ENCODE results near the gene OR4D1. TPM values are rescaled to one million over a fixed set of nuclear protein-coding genes. Genes with fewer than 3 reads are reported as not detected.

Gene OR4D1
- not detected in 2 replicates for total RNA-seq (2012; rRNA removed)
- not detected in 2 replicates for polyA plus RNA-seq (2012; rRNA removed)
- not detected in 2 replicates for polyA plus RNA-seq (2012; cell fraction: cytosol; rRNA removed)
- polyA plus RNA-seq (2012; cell fraction: nucleus; rRNA removed; ENCODE audit: low replicate concordance), result not detected in 2 replicates
- Bru-seq, nascent RNA, result not detected
- percentile 13 among the genes with signal in this experiment for BruChase-seq, experiment 1, labeled RNA remaining after a 6-hour chase
- percentile 10 among the genes with signal in this experiment for BruChase-seq, experiment 2, labeled RNA remaining after a 2-hour chase
- long read RNA-seq, result 0 reads

DNA sequence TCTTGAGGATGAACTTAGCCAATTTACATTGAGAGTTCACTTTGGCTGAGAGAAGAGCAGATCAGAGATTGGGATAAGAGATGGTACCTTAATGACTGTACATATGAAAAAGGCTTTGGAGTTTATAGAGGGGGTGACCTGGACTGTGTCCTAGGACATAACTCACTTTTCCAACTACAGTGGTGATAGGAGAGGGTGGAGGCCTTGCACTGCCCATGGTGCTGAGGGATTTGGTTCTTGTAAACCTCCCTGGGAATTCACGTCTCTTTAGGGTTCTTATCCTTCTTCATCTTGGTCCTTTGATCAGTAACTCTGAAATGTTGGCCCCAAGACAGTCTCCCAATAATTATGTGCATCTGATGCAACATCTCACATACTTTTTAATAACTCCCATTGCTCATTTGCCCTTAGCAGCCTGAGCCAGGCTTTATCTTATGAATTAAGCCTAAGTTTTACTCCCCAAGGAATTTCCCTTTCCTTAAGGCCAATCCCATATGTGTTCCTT lies at the start of gene OR4D1:
OR4D1 (plus strand) TSS at position 455 of the 505 bp plus-strand sequence. CDS start 6,770 bp downstream, outside the sequence.
- no peak within 1 kb of the TSS for H3K18ac ChIP-seq (ENCODE audit: low read depth, low read length)
- no peak within 1 kb of the TSS for H2BK20ac ChIP-seq (ENCODE audit: low read depth, low read length)
- intact Hi-C loops (cut with micrococcal nuclease), result no loop called here
- no peaks in the 10 kb centered on the region for H3K36me3 ChIP-seq (ENCODE audit: control insufficient read depth, insufficient read depth, low read length)
- no peak within 1 kb of the TSS for H3K14ac ChIP-seq (replicated peaks; ENCODE audit: low read depth, low read length)
- H3K4me3 ChIP-seq (ENCODE audit: insufficient read depth, low read depth, low read length), result no peak within 1 kb of the TSS
- H4K20me1 ChIP-seq (ENCODE audit: insufficient read depth, low read length), result no peaks in the 10 kb centered on the region
- H3K56ac ChIP-seq (ENCODE audit: extremely low read depth, insufficient read depth, low read length), result no peak within 1 kb of the TSS
- H3K9me1 ChIP-seq (ENCODE audit: insufficient read depth, low read length), result no peaks in the 10 kb centered on the region
- DNase-seq, result no peak
- ATAC-seq (ENCODE audit: low read depth), result no peak
- TF ChIP-seq MAFK (IDR thresholded peaks at IDR 0.05; ENCODE audit: low read depth, low read length) (no peak), SMC3 (IDR thresholded peaks at IDR 0.05; ENCODE audit: low read depth, low read length) (no peak), RAD21 (IDR thresholded peaks at IDR 0.05; ENCODE audit: low read length) (no peak)
- TF ChIP-seq, protein P1, sequence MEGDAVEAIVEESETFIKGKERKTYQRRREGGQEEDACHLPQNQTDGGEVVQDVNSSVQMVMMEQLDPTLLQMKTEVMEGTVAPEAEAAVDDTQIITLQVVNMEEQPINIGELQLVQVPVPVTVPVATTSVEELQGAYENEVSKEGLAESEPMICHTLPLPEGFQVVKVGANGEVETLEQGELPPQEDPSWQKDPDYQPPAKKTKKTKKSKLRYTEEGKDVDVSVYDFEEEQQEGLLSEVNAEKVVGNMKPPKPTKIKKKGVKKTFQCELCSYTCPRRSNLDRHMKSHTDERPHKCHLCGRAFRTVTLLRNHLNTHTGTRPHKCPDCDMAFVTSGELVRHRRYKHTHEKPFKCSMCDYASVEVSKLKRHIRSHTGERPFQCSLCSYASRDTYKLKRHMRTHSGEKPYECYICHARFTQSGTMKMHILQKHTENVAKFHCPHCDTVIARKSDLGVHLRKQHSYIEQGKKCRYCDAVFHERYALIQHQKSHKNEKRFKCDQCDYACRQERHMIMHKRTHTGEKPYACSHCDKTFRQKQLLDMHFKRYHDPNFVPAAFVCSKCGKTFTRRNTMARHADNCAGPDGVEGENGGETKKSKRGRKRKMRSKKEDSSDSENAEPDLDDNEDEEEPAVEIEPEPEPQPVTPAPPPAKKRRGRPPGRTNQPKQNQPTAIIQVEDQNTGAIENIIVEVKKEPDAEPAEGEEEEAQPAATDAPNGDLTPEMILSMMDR (conservative IDR thresholded peaks at IDR 0.05; ENCODE audit: low read depth, low read length), result no peak
- TF ChIP-seq, protein P2, sequence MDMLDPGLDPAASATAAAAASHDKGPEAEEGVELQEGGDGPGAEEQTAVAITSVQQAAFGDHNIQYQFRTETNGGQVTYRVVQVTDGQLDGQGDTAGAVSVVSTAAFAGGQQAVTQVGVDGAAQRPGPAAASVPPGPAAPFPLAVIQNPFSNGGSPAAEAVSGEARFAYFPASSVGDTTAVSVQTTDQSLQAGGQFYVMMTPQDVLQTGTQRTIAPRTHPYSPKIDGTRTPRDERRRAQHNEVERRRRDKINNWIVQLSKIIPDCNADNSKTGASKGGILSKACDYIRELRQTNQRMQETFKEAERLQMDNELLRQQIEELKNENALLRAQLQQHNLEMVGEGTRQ (IDR thresholded peaks at IDR 0.05; ENCODE audit: low read depth, low read length), result no peak
- no peak within 1 kb of the TSS for H4K91ac ChIP-seq (ENCODE audit: insufficient read depth, low read depth, low read length)
- dilution Hi-C loops (cut with HindIII; ENCODE audit: low sequenced_read_pairs, unreplicated experiment), result no loop called here
- no peak within 1 kb of the TSS for H3K4me2 ChIP-seq (ENCODE audit: low read depth, low read length)
- ChIA-PET POLR2A (ENCODE audit: unreplicated experiment) (no interaction called here), CTCF (no interaction called here)
- no peak within 1 kb of the TSS for H3K9ac ChIP-seq (ENCODE audit: low read depth, low read length)
- no peak within 1 kb of the TSS for H4K5ac ChIP-seq (ENCODE audit: low read depth, low read length)
- no peak within 1 kb of the TSS for H2BK5ac ChIP-seq (ENCODE audit: low read depth, low read length, poor library complexity, severe bottlenecking)
- in situ Hi-C loops (cut with MboI; ENCODE audit: low sequenced_read_pairs), result no loop called here
- WGBS, 2 experiments (ENCODE audit: extremely low coverage in 2 of 2, insufficient read length in 1 of 2), result no CpG with 5 or more reads among the region's 1 CpG
- H2AK9ac ChIP-seq (replicated peaks; ENCODE audit: low read depth, low read length, poor library complexity), result no peak within 1 kb of the TSS
- H4K8ac ChIP-seq (ENCODE audit: low read depth in 2 of 2, low read length in 2 of 2), result no peak within 1 kb of the TSS
- H3K4me1 ChIP-seq (ENCODE audit: control insufficient read depth, insufficient read depth, low read length), result no peaks in the 10 kb centered on the region
- no peak within 1 kb of the TSS for H3K27ac ChIP-seq (ENCODE audit: insufficient read depth, low read length)
- H2AFZ ChIP-seq (replicated peaks; ENCODE audit: low read length, poor library complexity), result no peak within 1 kb of the TSS
- no peak within 1 kb of the TSS for H2AK5ac ChIP-seq (ENCODE audit: low read depth, low read length)
- H3K9me3 ChIP-seq (ENCODE audit: control insufficient read depth, insufficient read depth, low read length), result no peaks in the 10 kb centered on the region
- no peak within 1 kb of the TSS for H2BK15ac ChIP-seq (ENCODE audit: low read depth, low read length)
- H3K23ac ChIP-seq (ENCODE audit: low read depth, low read length), result no peak within 1 kb of the TSS
- H3K27me3 ChIP-seq (ENCODE audit: control insufficient read depth, insufficient read depth, low read length), result peaks cover 5% of the 10 kb centered on the region
- no TSS peak for BruUV-seq (replicated peaks)
- H3K79me1 ChIP-seq (ENCODE audit: low read depth in 1 of 2, low read length in 2 of 2), result no peaks in the 10 kb centered on the region
- no peak within 1 kb of the TSS for H3K4ac ChIP-seq (ENCODE audit: low read depth, low read length)
- H2BK120ac ChIP-seq (ENCODE audit: low read depth, low read length), result no peak within 1 kb of the TSS

Measured in IMR-90 (cell line).